ENCODE results near the gene ZFY.

- TF ChIP-seq CTCF (conservative IDR thresholded peaks at IDR 0.05; ENCODE audit: low read depth, low read length) (no peak), EZH2 (IDR thresholded peaks at IDR 0.05; ENCODE audit: borderline replicate concordance, low read depth, low read length, poor library complexity, severe bottlenecking) (no peak)
These were observed 47.2 kb upstream of the ZFY start for GRCh38 chrY:2887955-2888354.
